Panc1 (cell line): ENCODE measurements around the gene EXOC8.

Experiments used
- POLR2AphosphoS5 ChIP-seq: IDR thresholded peaks from 2 replicates; pipeline ENCODE4 v1.6.1; 2012; ENCODE audit warnings: mild to moderate bottlenecking, low read depth, low read length, moderate library complexity
- TCF7L2 ChIP-seq: IDR thresholded peaks from 2 replicates; pipeline ENCODE4 v1.6.1; 2011; ENCODE audit warnings: mild to moderate bottlenecking, low read depth, low read length, inconsistent platforms
- TF ChIP-seq, protein P1 (sequence below): fragments of 450-650 bp; IDR thresholded peaks from 2 replicates; pipeline ENCODE4 v1.5.1; 2017; ENCODE audit warnings: mild to moderate bottlenecking
- TF ChIP-seq, protein P2 (sequence below), 2 experiments: IDR thresholded peaks; 2 replicates each; pipeline ENCODE4 v1.6.1; 2011 to 2012; ENCODE audit warnings: low read depth in 2 of 2, control low read depth in 1 of 2, low read length in 1 of 2, mild to moderate bottlenecking in 1 of 2, moderate library complexity in 1 of 2; ENCODE audit not compliant: insufficient read depth in 1 of 2

DNA sequence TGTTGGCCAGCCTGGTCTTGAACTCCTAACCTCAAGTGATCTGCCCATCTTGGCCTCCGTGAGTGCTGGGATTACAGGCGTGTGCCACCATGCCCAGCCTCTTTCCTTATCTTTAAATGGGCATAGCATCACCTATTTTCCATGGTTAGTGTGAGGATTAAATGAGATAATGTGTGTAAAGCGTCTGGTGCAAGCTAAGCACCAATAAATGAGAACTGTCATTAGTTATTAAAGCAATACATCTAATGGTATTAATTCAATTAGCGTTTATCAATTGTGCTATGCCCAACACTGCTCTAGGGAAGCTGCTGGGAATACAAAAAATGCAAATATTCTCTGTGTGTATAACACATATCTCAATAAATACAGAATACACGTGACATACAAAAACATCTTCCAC, 10.0 kb downstream of the EXOC8 start:
- TF ChIP-seq POLR2AphosphoS5 (no peak), TCF7L2 (no peak)
- TF ChIP-seq, protein P1, sequence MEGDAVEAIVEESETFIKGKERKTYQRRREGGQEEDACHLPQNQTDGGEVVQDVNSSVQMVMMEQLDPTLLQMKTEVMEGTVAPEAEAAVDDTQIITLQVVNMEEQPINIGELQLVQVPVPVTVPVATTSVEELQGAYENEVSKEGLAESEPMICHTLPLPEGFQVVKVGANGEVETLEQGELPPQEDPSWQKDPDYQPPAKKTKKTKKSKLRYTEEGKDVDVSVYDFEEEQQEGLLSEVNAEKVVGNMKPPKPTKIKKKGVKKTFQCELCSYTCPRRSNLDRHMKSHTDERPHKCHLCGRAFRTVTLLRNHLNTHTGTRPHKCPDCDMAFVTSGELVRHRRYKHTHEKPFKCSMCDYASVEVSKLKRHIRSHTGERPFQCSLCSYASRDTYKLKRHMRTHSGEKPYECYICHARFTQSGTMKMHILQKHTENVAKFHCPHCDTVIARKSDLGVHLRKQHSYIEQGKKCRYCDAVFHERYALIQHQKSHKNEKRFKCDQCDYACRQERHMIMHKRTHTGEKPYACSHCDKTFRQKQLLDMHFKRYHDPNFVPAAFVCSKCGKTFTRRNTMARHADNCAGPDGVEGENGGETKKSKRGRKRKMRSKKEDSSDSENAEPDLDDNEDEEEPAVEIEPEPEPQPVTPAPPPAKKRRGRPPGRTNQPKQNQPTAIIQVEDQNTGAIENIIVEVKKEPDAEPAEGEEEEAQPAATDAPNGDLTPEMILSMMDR = no peak
- TF ChIP-seq, protein P2, sequence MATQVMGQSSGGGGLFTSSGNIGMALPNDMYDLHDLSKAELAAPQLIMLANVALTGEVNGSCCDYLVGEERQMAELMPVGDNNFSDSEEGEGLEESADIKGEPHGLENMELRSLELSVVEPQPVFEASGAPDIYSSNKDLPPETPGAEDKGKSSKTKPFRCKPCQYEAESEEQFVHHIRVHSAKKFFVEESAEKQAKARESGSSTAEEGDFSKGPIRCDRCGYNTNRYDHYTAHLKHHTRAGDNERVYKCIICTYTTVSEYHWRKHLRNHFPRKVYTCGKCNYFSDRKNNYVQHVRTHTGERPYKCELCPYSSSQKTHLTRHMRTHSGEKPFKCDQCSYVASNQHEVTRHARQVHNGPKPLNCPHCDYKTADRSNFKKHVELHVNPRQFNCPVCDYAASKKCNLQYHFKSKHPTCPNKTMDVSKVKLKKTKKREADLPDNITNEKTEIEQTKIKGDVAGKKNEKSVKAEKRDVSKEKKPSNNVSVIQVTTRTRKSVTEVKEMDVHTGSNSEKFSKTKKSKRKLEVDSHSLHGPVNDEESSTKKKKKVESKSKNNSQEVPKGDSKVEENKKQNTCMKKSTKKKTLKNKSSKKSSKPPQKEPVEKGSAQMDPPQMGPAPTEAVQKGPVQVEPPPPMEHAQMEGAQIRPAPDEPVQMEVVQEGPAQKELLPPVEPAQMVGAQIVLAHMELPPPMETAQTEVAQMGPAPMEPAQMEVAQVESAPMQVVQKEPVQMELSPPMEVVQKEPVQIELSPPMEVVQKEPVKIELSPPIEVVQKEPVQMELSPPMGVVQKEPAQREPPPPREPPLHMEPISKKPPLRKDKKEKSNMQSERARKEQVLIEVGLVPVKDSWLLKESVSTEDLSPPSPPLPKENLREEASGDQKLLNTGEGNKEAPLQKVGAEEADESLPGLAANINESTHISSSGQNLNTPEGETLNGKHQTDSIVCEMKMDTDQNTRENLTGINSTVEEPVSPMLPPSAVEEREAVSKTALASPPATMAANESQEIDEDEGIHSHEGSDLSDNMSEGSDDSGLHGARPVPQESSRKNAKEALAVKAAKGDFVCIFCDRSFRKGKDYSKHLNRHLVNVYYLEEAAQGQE (IDR thresholded peaks at IDR 0.05; ENCODE audit: insufficient read depth in 1 of 2, low read depth in 2 of 2, low read length in 1 of 2) = no peak
